Measurements from ENCODE around the gene SPC24. TPM values are rescaled to one million over a fixed set of nuclear protein-coding genes. Genes with fewer than 3 reads are reported as not detected.
"Not testable (repeated sequence)": the region's sequence is repeated elsewhere in the genome, so short reads cannot be mapped to it uniquely, and the experiment has no call there.

Gene SPC24
- total RNA-seq, 1 donor from 2014 or later, result 1.4 TPM

GRCh38 chr19:11191934-11192333 lies 36.4 kb upstream of the SPC24 start:
- no peak for DNase-seq (ENCODE audit: low spot score)

- DNase-seq (ENCODE audit: low spot score), result peak; percentile 72
Measured at GRCh38 chr19:11191273-11191755, 35.7 kb upstream of the SPC24 start.

GRCh38 chr19:11190501-11190900 lies 34.9 kb upstream of the SPC24 start:
- no peak for DNase-seq (ENCODE audit: low spot score)

GRCh38 chr19:11187441-11187840 lies 31.9 kb upstream of the SPC24 start:
- no peak for DNase-seq (ENCODE audit: low spot score)

- no peak for DNase-seq (ENCODE audit: low spot score)
Measured at GRCh38 chr19:11182994-11183393, 27.4 kb upstream of the SPC24 start.

- DNase-seq (ENCODE audit: low spot score), result no peak
Measured at GRCh38 chr19:11181488-11181887, 25.9 kb upstream of the SPC24 start.

- DNase-seq (ENCODE audit: low spot score), result not testable (repeated sequence)
Measured at GRCh38 chr19:11180975-11181374, 25.4 kb upstream of the SPC24 start.

- no peak for DNase-seq (ENCODE audit: low spot score)
Measured at GRCh38 chr19:11180346-11180745, 24.8 kb upstream of the SPC24 start.

GRCh38 chr19:11179716-11180297 lies 24.2 kb upstream of the SPC24 start:
- no peak for DNase-seq (ENCODE audit: low spot score)

GRCh38 chr19:11179145-11179465 lies 23.5 kb upstream of the SPC24 start:
- DNase-seq (ENCODE audit: low spot score), result not testable (repeated sequence)

- DNase-seq (ENCODE audit: low spot score), result no peak
Measured at GRCh38 chr19:11177592-11177991, 22.0 kb upstream of the SPC24 start.

- no peak for DNase-seq (ENCODE audit: low spot score)
Measured at GRCh38 chr19:11176466-11177193, 21.0 kb upstream of the SPC24 start.

GRCh38 chr19:11175920-11176319 lies 20.3 kb upstream of the SPC24 start:
- DNase-seq (ENCODE audit: low spot score), result no peak

GRCh38 chr19:11174336-11174735 lies 18.8 kb upstream of the SPC24 start:
- DNase-seq (ENCODE audit: low spot score), result no peak

- no peak for DNase-seq (ENCODE audit: low spot score)
Measured at GRCh38 chr19:11173516-11174155, 18.1 kb upstream of the SPC24 start.

GRCh38 chr19:11172576-11172975 lies 17.0 kb upstream of the SPC24 start:
- no peak for DNase-seq (ENCODE audit: low spot score)

- DNase-seq (ENCODE audit: low spot score), result no peak
Measured at GRCh38 chr19:11171144-11171543, 15.6 kb upstream of the SPC24 start.

- DNase-seq (ENCODE audit: low spot score), result no peak
Measured at GRCh38 chr19:11169896-11170678, 14.5 kb upstream of the SPC24 start.

- no peak for DNase-seq (ENCODE audit: low spot score)
Measured at GRCh38 chr19:11168568-11168967, 13.0 kb upstream of the SPC24 start.

- DNase-seq (ENCODE audit: low spot score), result peak; percentile 68
Measured at GRCh38 chr19:11166281-11167142, 10.9 kb upstream of the SPC24 start.

- DNase-seq (ENCODE audit: low spot score), result no peak
Measured at GRCh38 chr19:11165486-11166030, 10.0 kb upstream of the SPC24 start.

All from ureter (tissue), 1 donor.